ENCODE measurements around the gene MAP3K5. TPM values are rescaled to one million over a fixed set of nuclear protein-coding genes. Genes with fewer than 3 reads are reported as not detected.

Gene MAP3K5
- total and polyA plus RNA-seq, 12 donors: 41.9 to 306 (median 215) TPM

GRCh38 chr6:136521911-136522310 lies 270.4 kb downstream of the MAP3K5 start:
- no peaks in the 10 kb centered on the region for H3K9me3 ChIP-seq (replicated peaks in 1 of 3)
- H3K27ac ChIP-seq: no peak overlapping the region
- 64 to 81% (median 80%) methylated on average over 4 of the region's 4 CpGs for WGBS, 4 donors
- H3K4me1 ChIP-seq (replicated peaks in 1 of 2): peaks cover 0 to 4% of the 10 kb centered on the region in 2 donors
- H3K4me3 ChIP-seq: no peak overlapping the region
- TF ChIP-seq CTCF (IDR thresholded peaks at IDR 0.05) (no peak), POLR2A (IDR thresholded peaks at IDR 0.05) (no peak)
- H3K36me3 ChIP-seq (replicated peaks in 1 of 2): no peaks in the 10 kb centered on the region
- intact Hi-C loops (cut with DNase I): no loop called here
- DNase-seq: no peak
- no peaks in the 10 kb centered on the region for H3K27me3 ChIP-seq

- intact Hi-C loops (cut with DNase I): no loop called here
- H3K4me3 ChIP-seq: no peak overlapping the region
- H3K9me3 ChIP-seq (replicated peaks in 1 of 3): no peaks in the 10 kb centered on the region
- no peak for TF ChIP-seq POLR2A (IDR thresholded peaks at IDR 0.05)
- TF ChIP-seq CTCF (IDR thresholded peaks at IDR 0.05): no peak
- H3K27ac ChIP-seq: no peak overlapping the region
- no peak for DNase-seq
- no peaks in the 10 kb centered on the region for H3K27me3 ChIP-seq
- H3K4me1 ChIP-seq (replicated peaks in 1 of 2): no peaks in the 10 kb centered on the region
- 79 to 90% (median 83%) methylated on average over 2 of the region's 2 CpGs for WGBS, 4 donors
- H3K36me3 ChIP-seq (replicated peaks in 1 of 2): no peaks in the 10 kb centered on the region
These were observed 270.9 kb downstream of the MAP3K5 start for GRCh38 chr6:136521427-136521826.

GRCh38 chr6:136520517-136520916 lies 271.8 kb downstream of the MAP3K5 start:
- H3K27me3 ChIP-seq: no peaks in the 10 kb centered on the region
- 89 to 98% (median 92%) methylated on average over 3 of the region's 3 CpGs for WGBS, 4 donors
- H3K36me3 ChIP-seq (replicated peaks in 1 of 2): no peaks in the 10 kb centered on the region
- no peak for DNase-seq
- H3K4me1 ChIP-seq (replicated peaks in 1 of 2): no peaks in the 10 kb centered on the region
- H3K4me3 ChIP-seq: no peak overlapping the region
- no peak overlapping the region for H3K27ac ChIP-seq
- TF ChIP-seq POLR2A (IDR thresholded peaks at IDR 0.05): no peak
- no peak for TF ChIP-seq CTCF (IDR thresholded peaks at IDR 0.05)
- intact Hi-C loops (cut with DNase I): no loop called here
- no peaks in the 10 kb centered on the region for H3K9me3 ChIP-seq (replicated peaks in 1 of 3)

GRCh38 chr6:136517582-136517981 lies 274.7 kb downstream of the MAP3K5 start:
- Histone ChIP-seq H3K36me3 (replicated peaks in 1 of 2) (no peaks in the 10 kb centered on the region), H3K4me1 (replicated peaks in 1 of 2) (no peaks in the 10 kb centered on the region), H3K4me3 (no peak overlapping the region), H3K27me3 (no peaks in the 10 kb centered on the region), H3K9me3 (replicated peaks in 1 of 3) (no peaks in the 10 kb centered on the region), H3K27ac (no peak overlapping the region)
- WGBS, 4 donors: 88 to 94% (median 90%) methylated on average over 3 of the region's 3 CpGs
- intact Hi-C loops (cut with DNase I): no loop called here
- no peak for TF ChIP-seq CTCF (IDR thresholded peaks at IDR 0.05)
- no peak for TF ChIP-seq POLR2A (IDR thresholded peaks at IDR 0.05)
- no peak for DNase-seq

All from adrenal gland (tissue), 12 donors.